Regular cardiac myocyte (primary cell): Measurements from ENCODE around the gene ZNF678. TPM values are rescaled to one million over a fixed set of nuclear protein-coding genes. Genes with fewer than 3 reads are reported as not detected.

Source experiments
- total RNA-seq: library from RNA; depleted of rRNA; stranded (reverse); fragments of >200 nt; gene quantifications from 2 replicates; pipeline ENCODE4 v1.2.3, GENCODE V29; 2014

The ZNF678 gene
- 5.6 and 7.9 TPM in 2 replicates for total RNA-seq

GRCh38 chr1:227563324-227564201, at the start of gene ZNF678:
Gene ZNF678 (plus strand): TSS chr1:227563556. CDS start chr1:227650992, 87,436 bp downstream.

Other genes with a start within 250 kb of the ZNF678 start
- gene CDC42BPA, start 245.1 kb upstream of the ZNF678 start, total RNA-seq, result 40.1 and 51.9 TPM in 2 replicates
- 30.5 and 32.1 TPM in 2 replicates for gene JMJD4, start 171.7 kb downstream of the ZNF678 start, total RNA-seq
- 37.8 and 45.1 TPM in 2 replicates for gene SNAP47, start 171.9 kb downstream of the ZNF678 start, total RNA-seq